Right lobe of liver (tissue), 6 donors: ENCODE results near the gene RBPMS2. TPM values are rescaled to one million over a fixed set of nuclear protein-coding genes. Genes with fewer than 3 reads are reported as not detected.

Experiments
- ATAC-seq, 4 donors: fragments of 200-7000 bp; cut with Tn5 transposase; one replicate each; pipeline ENCODE4 v1.9.1; 2020; ENCODE audit warnings: mild to moderate bottlenecking in 4 of 4, moderate library complexity in 4 of 4
- DNase-seq, 3 donors: peaks; one replicate each; pipeline ENCODE4 v3.0.0-alpha.2; 2020
- H3K27ac ChIP-seq, 3 donors: fragments of 200-600 bp; one replicate each; pipeline ENCODE4 v1.8.0; 2022
- H3K27me3 ChIP-seq, 2 donors: fragments of 200-600 bp; one replicate each; pipeline ENCODE4 v1.8.0; 2022
- H3K36me3 ChIP-seq, 4 donors: fragments of 200-600 bp; sonication (generic) in 1 of 4; one replicate each; pipeline versions ENCODE4 v1.5.1 to v1.8.0; 2017 to 2022; ENCODE audit warnings: control low read depth in 1 of 4
- H3K4me1 ChIP-seq, 4 donors: fragments of 200-600 bp; sonication (generic) in 1 of 4; one replicate each; pipeline versions ENCODE4 v1.5.1 to v1.8.0; 2017 to 2022; ENCODE audit warnings: control low read depth in 1 of 4
- H3K4me3 ChIP-seq, 3 donors: fragments of 200-600 bp; one replicate each; pipeline ENCODE4 v1.8.0; 2022
- H3K9me3 ChIP-seq, 4 donors: fragments of 200-600 bp; sonication (generic) in 1 of 4; one replicate each; pipeline versions ENCODE4 v1.5.1 to v1.8.0; 2017 to 2022; ENCODE audit warnings: control low read depth in 1 of 4
- POLR2A ChIP-seq: fragments of 450-650 bp; IDR thresholded peaks from one replicate; pipeline ENCODE4 v1.6.1; 2017; ENCODE audit warnings: antibody characterized with exemption, mild to moderate bottlenecking
- WGBS: methylation state at CpG from one replicate; pipeline ENCODE4 v1.1.6; 2018; ENCODE audit warnings: low coverage, low lambda C conversion rate; ENCODE audit not compliant: insufficient coverage; ENCODE audit errors: missing lambda C conversion rate; 5-methylcytosine and 5-hydroxymethylcytosine counted together
- intact Hi-C, 2 donors: fragments of 100-400 bp; cut with DNase I; formaldehyde crosslinking; loops; one replicate each; pipeline versions ENCODE4 v1.11.2 to v1.14.1; 2022
- total RNA-seq, 6 experiments: library from RNA; depleted of rRNA in 2 of 6; stranded (reverse); fragments of >200 nt in 2 of 6; fragmentation: NEBNext Ultra II Directional in 3 of 6; extraction: Animal tissue kit (Norgen Biotek cat#: 25700) in 3 of 6; gene quantifications; one replicate each; pipeline versions ENCODE4 v1.1.0 to v1.2.4, GENCODE V29; 2016 to 2023
- TF ChIP-seq, protein P1 (sequence below), 4 donors: fragments of 200-600 bp in 3 of 4; fragments of 450-650 bp in 1 of 4; IDR thresholded peaks; one replicate each; pipeline versions ENCODE4 v1.5.1 to v1.8.0; 2016 to 2022; ENCODE audit warnings: antibody characterized with exemption in 4 of 4, mild to moderate bottlenecking in 2 of 4
- donor health status: DM: no; HTN: yes; CAD: no.
- donor health status: DM: no; HTN: no; CAD: no.
- donor health status: DM: no; HTN: no; CAD: no.
- donor health status: DM: no; HTN: yes; CAD: no.
- donor health status: DM: no; HTN: yes; CAD: no.

RBPMS2 gene
- total RNA-seq, 6 experiments from 2014 or later: 2.5 to 13.6 (median 6.1) TPM

DNA sequence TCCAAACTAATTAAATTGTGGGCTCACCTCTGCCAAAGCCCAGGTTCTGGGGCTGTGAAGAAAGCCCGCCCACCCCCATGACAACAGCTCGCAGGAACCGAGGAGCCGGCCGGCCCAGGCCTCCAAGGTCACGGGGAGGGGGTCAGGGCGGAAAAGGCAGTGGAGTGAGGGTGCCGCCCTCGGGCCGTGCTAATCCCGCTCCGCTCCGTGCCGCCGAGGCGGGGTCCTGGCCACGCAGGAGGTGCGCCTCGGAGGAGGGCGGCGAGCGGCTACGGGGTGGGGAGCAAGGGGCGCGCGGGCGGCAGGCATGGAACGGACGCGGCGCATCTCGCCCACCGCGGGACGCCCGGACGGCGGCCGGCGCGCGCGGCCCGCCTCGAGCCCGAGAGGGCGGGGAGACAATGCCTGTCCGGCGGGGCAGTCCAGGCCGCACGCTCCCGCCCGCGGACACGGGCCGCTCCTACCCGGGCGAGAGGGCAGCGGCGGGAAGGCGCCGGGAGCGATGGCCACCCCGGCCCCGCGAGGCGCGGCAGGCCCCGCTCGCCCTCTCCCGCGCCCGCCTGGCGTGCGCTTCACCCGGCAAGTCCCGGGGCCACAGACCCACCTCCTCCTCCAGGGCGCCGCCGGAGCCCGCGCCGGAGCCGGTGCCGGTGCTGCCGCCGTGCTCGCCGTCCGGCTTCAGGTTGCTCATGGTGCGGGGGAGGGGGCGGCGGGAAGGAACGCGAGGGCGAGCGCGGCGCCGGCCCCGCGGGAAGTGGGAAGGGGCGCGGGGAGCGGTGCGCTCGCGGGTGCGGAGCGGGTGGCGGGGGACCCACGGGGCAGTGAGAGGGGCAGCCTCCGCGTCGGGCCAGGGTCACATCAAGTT, 528 bp downstream of the RBPMS2 start:
- Histone ChIP-seq H3K27ac (peak overlapping the region in 1 of 3 donors; percentile 53), H3K27me3 (no peaks in the 10 kb centered on the region), H3K36me3 (no peaks in the 10 kb centered on the region), H3K4me3 (peak overlapping the region; percentile 54 to 73 (median 55)), H3K9me3 (no peaks in the 10 kb centered on the region), H3K4me1 (peaks cover 0 to 5% (median 2%) of the 10 kb centered on the region in 4 donors)
- peak; percentile 69 to 78 (median 74) for ATAC-seq
- intact Hi-C loops: no loop called here
- TF ChIP-seq POLR2A: peak; percentile 44
- TF ChIP-seq, protein P1, sequence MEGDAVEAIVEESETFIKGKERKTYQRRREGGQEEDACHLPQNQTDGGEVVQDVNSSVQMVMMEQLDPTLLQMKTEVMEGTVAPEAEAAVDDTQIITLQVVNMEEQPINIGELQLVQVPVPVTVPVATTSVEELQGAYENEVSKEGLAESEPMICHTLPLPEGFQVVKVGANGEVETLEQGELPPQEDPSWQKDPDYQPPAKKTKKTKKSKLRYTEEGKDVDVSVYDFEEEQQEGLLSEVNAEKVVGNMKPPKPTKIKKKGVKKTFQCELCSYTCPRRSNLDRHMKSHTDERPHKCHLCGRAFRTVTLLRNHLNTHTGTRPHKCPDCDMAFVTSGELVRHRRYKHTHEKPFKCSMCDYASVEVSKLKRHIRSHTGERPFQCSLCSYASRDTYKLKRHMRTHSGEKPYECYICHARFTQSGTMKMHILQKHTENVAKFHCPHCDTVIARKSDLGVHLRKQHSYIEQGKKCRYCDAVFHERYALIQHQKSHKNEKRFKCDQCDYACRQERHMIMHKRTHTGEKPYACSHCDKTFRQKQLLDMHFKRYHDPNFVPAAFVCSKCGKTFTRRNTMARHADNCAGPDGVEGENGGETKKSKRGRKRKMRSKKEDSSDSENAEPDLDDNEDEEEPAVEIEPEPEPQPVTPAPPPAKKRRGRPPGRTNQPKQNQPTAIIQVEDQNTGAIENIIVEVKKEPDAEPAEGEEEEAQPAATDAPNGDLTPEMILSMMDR (IDR thresholded peaks at IDR 0.05): no peak
- no CpG with 5 or more reads among the region's 115 CpGs for WGBS
- DNase-seq: peak; percentile 41 to 66 (median 59)

DNA sequence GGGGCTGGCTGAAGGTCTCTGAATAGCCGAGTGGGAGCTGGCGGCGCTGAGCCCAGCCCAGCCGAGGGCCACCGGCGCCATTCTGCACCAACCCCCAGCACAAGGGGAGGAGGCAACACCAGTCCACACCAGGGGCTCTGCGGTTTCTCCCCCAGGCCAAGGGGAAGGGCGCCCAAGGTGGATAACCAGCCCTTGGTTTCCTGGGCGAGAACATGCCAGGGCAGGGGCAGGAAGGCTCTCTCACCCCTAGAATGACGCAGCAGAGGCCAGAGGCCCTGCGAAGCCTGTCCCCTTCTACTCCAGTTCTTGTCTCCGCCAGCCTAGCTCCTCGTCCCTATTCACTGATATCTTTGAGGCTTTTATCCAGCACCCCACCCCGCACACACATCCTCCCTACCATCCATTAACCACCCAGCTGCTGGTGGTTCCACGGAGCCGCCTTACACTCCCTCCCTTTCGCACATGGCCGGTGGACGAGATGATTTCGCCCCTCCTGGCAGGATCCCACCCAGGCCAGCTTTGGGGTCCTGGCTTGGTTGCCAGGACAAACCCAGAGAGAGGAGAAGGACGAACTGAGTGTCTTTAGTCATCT, 1.3 kb downstream of the RBPMS2 start:
- H3K27ac ChIP-seq: no peak overlapping the region
- no peak for ATAC-seq
- H3K27me3 ChIP-seq: no peaks in the 10 kb centered on the region

DNA sequence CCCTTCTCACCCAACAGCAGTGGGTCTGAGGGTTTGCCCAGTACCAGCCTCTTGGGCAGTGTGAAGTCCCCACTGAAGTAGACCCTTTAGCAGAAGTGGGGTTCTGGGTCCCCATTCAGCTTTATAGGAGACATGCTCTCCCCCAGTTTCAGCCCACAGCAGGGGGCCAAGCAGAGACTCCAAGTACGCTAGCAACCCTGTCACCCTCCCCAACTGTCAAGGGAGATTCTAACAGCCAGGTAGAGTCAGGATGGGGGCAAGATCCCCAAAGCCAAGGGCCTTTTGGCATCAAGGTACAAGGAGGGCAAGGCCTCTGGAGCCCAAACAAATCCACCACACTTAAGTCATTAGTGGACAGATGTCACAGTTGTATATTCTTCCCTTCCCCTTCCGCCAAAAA, 1.8 kb downstream of the RBPMS2 start:
- DNase-seq (no peak), ATAC-seq (no peak)
- no peaks in the 10 kb centered on the region for H3K27me3 ChIP-seq
- H3K4me1 ChIP-seq: peaks cover 0 to 5% (median 2%) of the 10 kb centered on the region in 4 donors
- intact Hi-C loops: no loop called here
- no peak overlapping the region for H3K4me3 ChIP-seq
- TF ChIP-seq POLR2A: no peak
- TF ChIP-seq, protein P1 (IDR thresholded peaks at IDR 0.05): no peak
- no peak overlapping the region for H3K27ac ChIP-seq
- H3K36me3 ChIP-seq: no peaks in the 10 kb centered on the region
- 100% methylated on average over 1 of the region's 2 CpGs for WGBS
- no peaks in the 10 kb centered on the region for H3K9me3 ChIP-seq

More for the DNA sequence above, 1.3 kb downstream of the RBPMS2 start:
- Histone ChIP-seq H3K9me3 (no peaks in the 10 kb centered on the region), H3K4me3 (peak overlapping the region; percentile 54 to 73 (median 55)), H3K4me1 (peaks cover 0 to 5% (median 2%) of the 10 kb centered on the region in 4 donors), H3K36me3 (no peaks in the 10 kb centered on the region)
- DNase-seq: no peak
- TF ChIP-seq, protein P1 (IDR thresholded peaks at IDR 0.05): no peak
- no peak for TF ChIP-seq POLR2A
- WGBS: 70% methylated on average over 5 of the region's 21 CpGs
- intact Hi-C loops: no loop called here

DNA sequence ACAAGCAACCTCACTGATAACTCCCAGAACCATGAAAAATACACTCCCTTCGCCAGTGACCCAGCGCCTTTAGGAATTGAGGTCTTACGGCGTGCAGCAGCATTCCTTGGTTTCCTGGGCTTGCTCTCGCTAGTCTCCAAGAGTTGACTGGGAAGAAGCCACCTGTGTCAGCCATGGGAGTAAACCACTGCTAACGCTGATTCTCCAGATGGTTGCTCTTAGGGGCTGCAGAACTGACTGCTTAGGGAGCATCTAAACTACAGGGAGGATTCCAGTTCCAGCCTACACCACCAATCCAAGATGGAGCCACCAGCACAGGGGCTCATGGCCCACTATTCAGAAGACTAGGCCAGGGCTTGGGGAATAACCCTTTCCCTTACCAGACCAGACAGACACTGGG, 2.4 kb downstream of the RBPMS2 start:
- 100% methylated on average over 4 of the region's 6 CpGs for WGBS
- no peak overlapping the region for H3K4me3 ChIP-seq
- TF ChIP-seq, protein P1 (IDR thresholded peaks at IDR 0.05): no peak
- no peak for TF ChIP-seq POLR2A
- no peak for ATAC-seq
- H3K36me3 ChIP-seq: no peaks in the 10 kb centered on the region
- intact Hi-C loops: no loop called here
- H3K27me3 ChIP-seq: no peaks in the 10 kb centered on the region
- no peak for DNase-seq
- H3K9me3 ChIP-seq: no peaks in the 10 kb centered on the region
- H3K27ac ChIP-seq: no peak overlapping the region
- H3K4me1 ChIP-seq: peaks cover 0 to 5% (median 2%) of the 10 kb centered on the region in 4 donors
